ENCODE results near the gene FRMPD1. TPM values are rescaled to one million over a fixed set of nuclear protein-coding genes. Genes with fewer than 3 reads are reported as not detected.

The FRMPD1 gene
- polyA plus RNA-seq, 1 donor from 2014 or later: 0.35 TPM

GRCh38 chr9:37639109-37639762 lies 11.5 kb upstream of the FRMPD1 start:
- Histone ChIP-seq H3K27me3 (ENCODE audit: insufficient read depth, low read depth, low read length) (no peaks in the 10 kb centered on the region), H3K9me3 (ENCODE audit: low read length) (no peaks in the 10 kb centered on the region), H3K4me2 (ENCODE audit: low read length) (no peak overlapping the region), H4K20me1 (ENCODE audit: insufficient read depth) (no peaks in the 10 kb centered on the region), H3K4me3 (ENCODE audit: low read length) (no peak overlapping the region), H3K27ac (ENCODE audit: low read length) (no peak overlapping the region), H3K9me2 (ENCODE audit: insufficient read depth, low read length) (no peaks in the 10 kb centered on the region), H3K9ac (ENCODE audit: low read length) (no peak overlapping the region), H3F3A (ENCODE audit: insufficient read depth, low read length, poor library complexity, severe bottlenecking) (no peaks in the 10 kb centered on the region), H3K79me2 (replicated peaks; ENCODE audit: insufficient read depth, low read length) (no peaks in the 10 kb centered on the region), H3K36me3 (ENCODE audit: insufficient read depth, low read length) (no peaks in the 10 kb centered on the region), H2AFZ (ENCODE audit: low read depth, low read length) (no peak overlapping the region)
- TF ChIP-seq TAF1 (IDR thresholded peaks at IDR 0.05; ENCODE audit: low read depth) (no peak), RAD21 (conservative IDR thresholded peaks at IDR 0.05) (no peak), SMC3 (conservative IDR thresholded peaks at IDR 0.05; ENCODE audit: poor library complexity) (no peak), EZH2 (IDR thresholded peaks at IDR 0.05; ENCODE audit: borderline replicate concordance, insufficient read depth, low read length, poor library complexity, severe bottlenecking) (no peak), CTCF (IDR thresholded peaks at IDR 0.05; ENCODE audit: poor library complexity, severe bottlenecking) (no peak), POLR2AphosphoS5 (IDR thresholded peaks at IDR 0.05) (no peak), REST (IDR thresholded peaks at IDR 0.05; ENCODE audit: borderline replicate concordance) (no peak), MXI1 (conservative IDR thresholded peaks at IDR 0.05; ENCODE audit: poor library complexity, severe bottlenecking) (no peak), EP300 (conservative IDR thresholded peaks at IDR 0.05; ENCODE audit: poor library complexity, severe bottlenecking) (no peak)

GRCh38 chr9:37639841-37640240 lies 10.9 kb upstream of the FRMPD1 start:
- no peak overlapping the region for H3K4me3 ChIP-seq (ENCODE audit: low read length)
- no peak overlapping the region for H3K9ac ChIP-seq (ENCODE audit: low read length)
- H3K4me2 ChIP-seq (ENCODE audit: low read length): no peak overlapping the region
- H3K79me2 ChIP-seq (replicated peaks; ENCODE audit: insufficient read depth, low read length): no peaks in the 10 kb centered on the region
- no peaks in the 10 kb centered on the region for H3K27me3 ChIP-seq (ENCODE audit: insufficient read depth, low read depth, low read length)
- H3F3A ChIP-seq (ENCODE audit: insufficient read depth, low read length, poor library complexity, severe bottlenecking): no peaks in the 10 kb centered on the region
- no peaks in the 10 kb centered on the region for H3K9me2 ChIP-seq (ENCODE audit: insufficient read depth, low read length)
- no peaks in the 10 kb centered on the region for H3K36me3 ChIP-seq (ENCODE audit: insufficient read depth, low read length)
- H3K27ac ChIP-seq (ENCODE audit: low read length): no peak overlapping the region
- no peaks in the 10 kb centered on the region for H3K9me3 ChIP-seq (ENCODE audit: low read length)
- no peaks in the 10 kb centered on the region for H4K20me1 ChIP-seq (ENCODE audit: insufficient read depth)
- TF ChIP-seq POLR2AphosphoS5 (IDR thresholded peaks at IDR 0.05): no peak
- TF ChIP-seq CTCF (IDR thresholded peaks at IDR 0.05; ENCODE audit: poor library complexity, severe bottlenecking): no peak
- no peak for TF ChIP-seq SMC3 (conservative IDR thresholded peaks at IDR 0.05; ENCODE audit: poor library complexity)
- no peak for TF ChIP-seq REST (IDR thresholded peaks at IDR 0.05; ENCODE audit: borderline replicate concordance)
- TF ChIP-seq TAF1 (IDR thresholded peaks at IDR 0.05; ENCODE audit: low read depth): no peak
- no peak for TF ChIP-seq MXI1 (conservative IDR thresholded peaks at IDR 0.05; ENCODE audit: poor library complexity, severe bottlenecking)
- TF ChIP-seq EP300 (conservative IDR thresholded peaks at IDR 0.05; ENCODE audit: poor library complexity, severe bottlenecking): no peak
- no peak for TF ChIP-seq RAD21 (conservative IDR thresholded peaks at IDR 0.05)
- no peak for TF ChIP-seq EZH2 (IDR thresholded peaks at IDR 0.05; ENCODE audit: borderline replicate concordance, insufficient read depth, low read length, poor library complexity, severe bottlenecking)
- no peak overlapping the region for H2AFZ ChIP-seq (ENCODE audit: low read depth, low read length)
